Stimulated activated CD8-positive, alpha-beta memory T cell treated with anti-CD3 and anti-CD28 coated beads, Interleukin-15, amount 100 ng/mL, for 4 hours (primary cell): ENCODE data around the gene ANKMY2.

Source experiments
- DNase-seq, 2 donors: peaks; one replicate each; pipeline ENCODE4 v3.0.0-alpha.2; 2020; ENCODE audit warnings: low read depth in 2 of 2

Gene ANKMY2

DNA sequence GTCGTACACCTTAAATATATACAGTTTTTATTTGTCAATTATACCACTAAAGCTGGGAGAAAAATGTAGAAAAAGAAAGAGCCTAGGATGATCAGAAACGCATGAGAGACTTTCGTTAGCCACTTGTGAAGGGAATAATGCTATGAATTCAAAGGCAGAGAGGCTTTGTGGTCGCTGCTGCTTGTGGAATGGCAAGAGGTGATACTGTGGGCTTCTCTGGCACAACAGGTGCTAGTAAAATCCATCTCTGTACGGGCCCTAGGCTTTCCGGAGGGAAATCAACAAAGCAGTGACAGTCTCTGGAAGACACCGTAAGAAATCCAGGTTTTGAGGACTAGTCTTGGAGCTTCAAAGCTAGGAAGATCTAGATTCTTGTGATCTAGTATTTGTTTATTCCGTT, 66.3 kb downstream of the ANKMY2 start:
- no peak for DNase-seq

DNA sequence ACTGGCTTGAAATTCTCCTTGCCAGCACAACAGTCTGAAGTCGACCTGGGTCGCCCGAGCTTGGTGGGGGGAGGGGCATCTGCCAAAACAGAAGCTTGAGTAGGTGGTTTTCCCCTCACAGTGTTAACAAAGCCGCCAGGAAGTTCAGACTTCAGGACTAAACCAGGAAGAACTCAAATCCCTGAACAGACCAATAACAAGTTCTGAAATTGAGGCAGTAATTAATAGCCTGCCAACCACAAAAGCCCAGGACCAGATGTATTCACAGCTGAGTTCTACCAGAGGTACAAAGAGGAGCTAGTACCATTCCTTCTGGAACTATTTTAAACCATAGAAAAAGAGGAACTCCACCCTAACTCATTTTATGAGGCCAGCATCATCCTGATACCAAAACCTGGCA, 73.6 kb downstream of the ANKMY2 start:
- DNase-seq, result no peak

DNA sequence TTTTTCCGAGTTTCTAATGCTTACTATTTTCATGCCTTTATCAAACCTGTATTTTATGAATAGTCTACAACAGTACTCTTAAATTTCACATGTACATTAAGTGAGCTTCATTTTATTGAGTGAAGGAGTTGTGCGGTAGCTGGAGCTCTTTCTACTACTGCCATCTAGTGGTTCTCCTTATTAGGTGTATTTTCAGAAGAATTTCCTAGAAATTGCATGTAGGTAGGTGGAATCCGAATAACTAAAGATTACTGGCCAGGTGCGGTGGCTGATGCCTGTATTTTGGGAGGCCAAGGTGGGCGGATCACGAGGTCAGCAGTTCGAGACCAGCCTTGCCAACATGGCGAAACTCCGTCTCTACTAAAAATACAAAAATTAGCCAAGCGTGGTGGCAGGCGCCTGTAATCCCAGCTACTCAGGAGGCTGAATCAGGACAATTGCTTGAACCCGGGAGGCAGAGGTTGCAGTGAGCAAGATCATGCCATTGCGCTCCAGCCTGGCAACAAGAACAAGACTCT, 80.6 kb downstream of the ANKMY2 start:
- DNase-seq, result no peak

DNA sequence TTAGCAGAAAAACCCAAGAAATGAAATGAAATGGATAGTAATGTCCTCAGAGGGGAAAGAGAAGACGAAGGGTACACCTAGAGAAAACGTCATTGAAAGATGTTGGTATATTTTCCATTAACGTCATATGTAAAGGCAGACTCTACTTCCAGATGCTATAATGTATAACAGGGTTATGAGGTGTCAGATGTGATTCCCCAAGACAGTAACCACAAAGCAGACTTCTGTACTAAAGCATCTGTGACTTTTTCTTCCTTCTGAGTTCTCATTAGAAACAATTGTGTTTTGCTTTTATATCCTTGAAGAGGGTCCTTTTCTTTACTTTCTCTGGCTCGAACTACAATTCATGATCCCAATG, 81.6 kb downstream of the ANKMY2 start:
- no peak for DNase-seq

DNA sequence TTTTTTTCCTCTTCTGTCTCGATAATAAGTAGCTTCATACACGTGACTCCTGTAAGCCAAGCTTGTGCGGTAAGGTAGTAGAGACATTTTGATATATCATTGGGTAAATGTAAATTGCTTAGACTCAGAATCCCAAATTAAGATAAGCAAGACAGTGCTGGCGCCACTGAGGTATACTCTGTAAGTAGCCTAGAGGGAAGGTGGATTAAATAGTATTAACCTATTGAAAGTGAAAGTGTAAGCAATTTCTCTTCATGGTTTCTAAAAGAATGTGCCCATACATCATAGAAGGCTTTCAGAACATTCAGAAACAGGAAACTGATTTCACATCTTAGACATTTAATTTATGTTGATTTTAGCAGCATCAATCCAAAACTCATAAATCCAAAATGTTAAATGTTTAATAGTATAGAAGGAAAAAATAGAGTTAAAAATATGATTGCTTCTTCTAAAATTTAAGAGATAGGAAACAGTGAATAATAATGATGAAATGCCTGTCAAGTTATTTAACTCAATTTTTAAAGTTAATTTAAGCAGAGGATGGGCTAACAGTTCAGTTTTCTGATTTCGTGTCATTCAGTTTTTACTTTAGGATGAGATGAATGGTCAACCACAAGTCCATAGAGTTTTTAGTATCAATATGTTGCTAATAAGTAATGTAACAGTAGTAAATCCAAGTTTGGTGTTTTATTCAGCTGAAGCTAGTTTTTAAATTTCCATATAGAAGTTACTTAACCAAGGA, 82.1 kb downstream of the ANKMY2 start:
- DNase-seq, result no peak

DNA sequence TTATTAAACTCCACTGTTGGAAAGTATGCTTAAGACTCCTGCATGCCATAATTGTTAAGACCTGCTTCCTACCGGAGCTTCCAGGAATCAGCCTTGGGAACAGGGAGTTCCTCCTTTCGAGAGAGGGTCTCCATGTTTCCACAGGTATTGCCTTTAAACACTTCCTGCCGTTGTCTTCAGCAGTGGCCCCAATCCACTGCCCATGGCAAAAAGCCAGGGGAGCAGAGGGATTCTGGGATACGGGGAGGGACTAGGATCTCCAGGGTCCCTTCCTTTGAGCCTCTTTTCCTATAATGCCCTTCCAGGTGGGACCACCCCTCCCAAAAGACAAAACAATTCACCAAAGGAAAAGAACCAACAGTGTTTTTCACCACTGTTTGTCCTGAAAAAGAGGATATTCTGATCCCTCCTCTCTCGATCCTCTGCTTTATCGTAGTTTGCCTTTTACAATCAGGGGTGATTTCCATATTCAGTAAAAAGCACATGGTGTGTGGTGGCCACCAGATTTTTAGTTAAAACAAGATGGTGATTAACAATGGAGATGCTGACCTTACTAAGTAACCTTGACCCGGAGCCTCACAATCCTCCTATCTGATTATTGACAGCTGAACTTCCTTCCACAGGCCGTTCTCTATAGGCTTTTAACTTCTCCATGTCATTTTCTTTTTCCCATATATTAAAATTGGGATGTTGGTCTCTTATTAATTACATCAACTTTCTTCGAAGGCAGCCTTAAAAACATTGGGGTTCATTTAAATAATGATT, 82.9 kb downstream of the ANKMY2 start:
- no peak for DNase-seq

DNA sequence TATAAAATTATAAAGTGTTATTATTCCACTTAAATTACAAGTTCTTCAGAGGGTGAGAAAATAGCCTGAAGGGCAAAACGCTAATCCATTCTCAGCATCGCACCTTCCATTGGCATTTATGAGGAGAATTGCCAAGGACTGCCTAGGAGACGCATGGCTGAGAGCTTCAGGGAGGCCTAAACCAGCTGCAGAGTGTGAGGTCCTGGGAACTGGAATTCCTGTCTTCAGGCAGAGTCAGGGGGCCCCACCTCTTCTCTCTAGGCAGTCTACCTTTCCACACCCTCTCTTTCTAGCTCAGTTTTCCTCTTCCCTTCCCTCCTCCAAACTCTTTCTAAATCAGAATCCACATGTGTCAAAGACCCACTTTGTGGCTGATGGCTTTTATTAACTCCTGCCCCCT, 83.6 kb downstream of the ANKMY2 start:
- no peak for DNase-seq

DNA sequence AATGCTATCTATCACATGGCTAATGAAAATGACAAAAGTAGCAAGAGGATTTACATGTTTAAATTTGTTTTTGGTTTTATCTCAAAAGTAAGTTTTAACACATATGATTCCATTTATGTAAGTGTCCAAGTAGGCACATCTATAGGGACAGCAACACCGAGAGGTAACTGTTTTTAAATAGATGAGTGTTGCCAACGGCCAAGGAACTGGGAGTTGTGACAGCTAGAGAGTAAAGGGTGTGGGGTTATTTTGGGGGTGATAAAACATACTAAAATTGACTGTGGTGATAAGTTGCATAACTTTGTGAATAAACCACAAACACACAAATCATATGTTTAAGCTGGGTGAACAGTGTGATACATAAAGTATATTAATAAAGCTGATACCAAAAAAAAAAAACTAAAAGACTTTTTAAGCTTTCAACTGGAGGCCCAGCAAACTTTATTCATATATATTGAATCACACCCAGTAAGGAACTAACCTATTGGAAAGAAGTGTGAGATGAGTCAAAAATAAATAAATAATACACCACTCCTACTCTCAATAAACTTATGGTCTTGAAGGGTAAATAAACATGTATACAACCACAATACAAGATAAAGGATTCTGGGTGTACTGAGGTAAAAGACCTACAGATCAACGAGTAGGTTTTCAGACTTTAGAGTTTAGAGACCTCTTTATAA, 85.9 kb downstream of the ANKMY2 start:
- DNase-seq, result no peak

DNA sequence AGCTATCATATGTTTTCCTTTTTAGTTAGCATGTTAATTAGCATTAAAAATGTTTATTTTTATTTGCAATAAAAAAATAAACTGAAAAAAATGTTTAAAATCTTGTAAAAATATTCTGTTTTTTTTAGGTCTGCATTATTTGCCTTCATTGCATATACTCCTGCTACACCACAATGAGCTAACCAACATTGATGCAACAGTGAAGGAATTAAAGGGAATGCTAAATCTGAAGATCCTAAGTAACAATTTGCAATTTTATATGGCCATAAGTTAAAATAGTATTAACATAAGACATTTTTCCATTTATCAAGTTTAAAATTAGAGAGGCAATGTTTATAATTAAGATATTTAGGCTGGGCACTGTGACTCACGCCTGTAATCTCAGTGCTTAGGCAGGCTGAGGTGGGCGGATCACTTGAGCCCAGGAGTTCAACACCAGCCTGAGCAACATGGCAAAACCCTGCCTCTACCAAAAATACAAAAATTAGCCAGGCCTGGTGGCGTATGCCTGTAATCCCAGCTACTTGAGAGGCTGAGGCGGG, 86.7 kb downstream of the ANKMY2 start:
- no peak for DNase-seq

DNA sequence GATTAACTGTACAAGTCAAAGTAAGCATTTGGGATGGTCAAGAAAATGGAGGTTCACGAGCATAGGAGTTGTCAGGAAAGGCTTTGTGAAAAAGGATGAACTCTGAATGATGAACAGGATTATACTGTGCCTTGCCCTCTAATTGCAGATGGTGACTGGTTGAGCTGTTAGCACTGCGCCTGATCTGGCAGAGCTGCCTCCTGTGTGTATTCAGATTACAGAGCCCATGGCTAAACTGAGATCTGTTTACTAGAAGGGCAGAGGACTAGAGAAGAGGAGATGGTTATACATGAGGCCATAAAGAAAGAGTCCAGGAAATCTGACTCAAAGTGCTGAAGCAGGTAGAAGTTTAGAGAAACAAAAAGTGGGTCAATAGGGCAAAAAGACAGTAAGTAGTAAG, 89.2 kb downstream of the ANKMY2 start:
- DNase-seq, result no peak

DNA sequence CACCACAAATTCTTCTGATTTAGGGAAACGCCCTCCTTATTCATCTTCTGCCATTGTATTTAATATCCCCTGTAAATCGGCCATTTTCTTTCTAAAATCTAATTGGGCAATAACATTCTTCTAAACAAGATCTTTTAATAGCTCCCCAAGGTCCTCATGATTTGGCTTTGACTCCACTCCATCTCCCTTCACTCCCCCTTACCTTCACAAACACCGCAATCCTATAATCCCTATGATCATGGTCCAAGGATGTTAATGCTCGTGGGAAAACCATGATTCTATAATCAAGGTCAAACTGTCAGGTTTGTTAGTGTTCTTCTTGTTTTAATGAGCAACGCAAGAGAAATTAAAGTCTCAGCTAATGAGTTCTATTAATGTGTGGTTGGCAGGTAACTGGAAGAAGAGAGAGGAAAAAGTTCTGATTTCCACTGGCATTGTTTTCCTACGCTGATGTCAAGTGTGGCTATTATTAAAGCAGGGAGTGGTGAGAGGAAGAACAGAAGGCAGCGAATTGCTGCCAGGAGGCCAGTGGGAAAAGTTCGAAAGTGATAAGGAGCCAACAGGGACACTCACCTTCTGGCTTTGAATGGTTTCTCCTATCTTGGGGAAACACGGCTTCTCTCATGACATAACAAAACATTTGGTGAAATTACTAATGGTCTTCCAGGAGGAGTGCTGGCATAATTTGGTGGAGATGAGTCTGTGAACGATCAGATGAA, 90.9 kb downstream of the ANKMY2 start:
- DNase-seq, result no peak

DNA sequence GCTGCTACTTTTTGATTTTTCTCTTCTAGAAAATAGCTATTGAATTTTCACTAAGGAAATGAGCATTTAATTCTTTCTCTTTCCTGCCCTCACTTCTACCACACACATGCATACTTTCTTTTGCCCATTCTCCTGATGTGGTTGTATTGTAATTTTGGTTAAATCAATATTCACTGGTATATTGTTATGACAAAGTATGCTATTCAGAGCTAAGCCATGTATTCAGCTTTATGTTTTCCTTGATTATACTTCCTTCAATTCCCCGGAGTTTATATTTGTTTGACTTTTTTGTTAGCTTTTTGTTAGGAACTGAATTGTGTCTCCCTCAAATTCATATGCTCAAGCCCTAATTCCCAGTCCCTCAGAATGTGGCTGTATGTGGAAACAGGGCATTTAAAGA, 94.9 kb downstream of the ANKMY2 start:
- DNase-seq, result no peak
